CMK (cell line): ENCODE measurements around the gene DSCAML1.
A peak's percentile ranks its signal among the peaks of the same experiment; 100 is the strongest.

Source experiments
- DNase-seq: peaks from one replicate; pipeline ENCODE4 v3.0.0-alpha.2; 2010; ENCODE audit warnings: low read depth

Gene DSCAML1

DNA sequence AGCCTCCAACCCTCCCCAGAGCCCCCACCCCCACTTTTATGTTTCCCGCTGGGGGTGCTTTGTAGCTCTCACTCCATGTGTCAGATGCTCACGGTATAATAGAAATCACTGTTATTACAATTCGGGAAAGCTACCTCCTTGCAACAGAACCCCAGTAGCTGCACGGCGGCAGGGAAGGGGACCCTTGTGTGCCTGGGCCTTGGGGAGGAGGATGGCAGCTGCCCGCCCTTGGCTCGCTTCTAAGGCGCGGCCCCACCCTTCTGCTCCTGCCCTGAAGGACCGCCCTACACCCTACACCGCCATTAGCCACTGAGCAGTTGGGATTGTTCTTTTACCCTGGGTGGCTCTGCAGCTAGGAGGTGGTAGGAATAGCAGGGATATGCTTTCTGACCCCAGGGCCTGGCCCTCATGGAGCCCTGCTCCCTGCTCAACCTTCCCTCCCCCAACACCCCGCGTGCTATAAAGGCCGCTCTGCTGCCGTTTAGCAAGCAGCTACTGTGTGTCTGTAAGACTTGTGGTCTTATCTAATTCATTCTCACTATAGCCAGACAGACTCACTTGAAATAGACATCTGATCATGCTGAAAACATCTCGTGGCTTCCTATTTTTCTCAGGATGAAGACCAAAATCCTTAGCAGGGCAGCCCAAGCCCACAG lies 249.7 kb downstream of the DSCAML1 start:
- DNase-seq: no peak

- DNase-seq: no peak
These were observed 250.4 kb downstream of the DSCAML1 start for GRCh38 chr11:117546431-117547194.

GRCh38 chr11:117545706-117546105 lies 251.3 kb downstream of the DSCAML1 start:
- no peak for DNase-seq

DNA sequence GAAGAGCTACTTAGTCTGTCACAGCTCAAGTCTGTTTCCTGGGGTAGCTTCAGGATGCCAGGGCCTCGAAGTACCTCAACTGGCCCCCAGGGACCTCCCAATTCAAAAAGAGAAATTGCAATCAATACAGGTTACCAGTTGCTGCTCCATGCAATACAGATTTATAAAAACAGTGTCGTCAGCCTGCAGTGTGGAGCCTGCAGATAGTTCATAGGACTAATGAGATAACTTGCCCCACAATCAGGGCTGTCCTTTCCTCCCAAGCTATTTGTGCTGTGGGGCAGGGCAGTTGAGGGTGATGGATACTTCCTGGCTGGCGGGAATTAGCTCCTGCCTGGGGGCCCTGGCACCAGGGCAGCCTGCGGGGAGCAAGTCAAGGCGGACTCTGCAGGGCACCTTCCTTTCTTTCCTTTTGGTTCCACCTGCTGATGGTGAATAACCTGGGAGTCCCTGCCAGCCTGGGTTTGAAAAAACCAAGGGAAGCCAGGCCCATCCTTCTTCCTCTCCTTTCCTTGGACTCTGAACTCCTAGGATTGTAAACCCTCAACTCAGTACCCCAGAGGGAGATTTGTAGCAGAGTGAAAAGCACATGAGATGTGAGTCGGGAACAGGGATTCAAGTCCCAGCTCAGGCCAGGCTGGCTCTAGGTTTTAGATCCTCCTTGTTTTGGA lies 252.8 kb downstream of the DSCAML1 start:
- no peak for DNase-seq

DNA sequence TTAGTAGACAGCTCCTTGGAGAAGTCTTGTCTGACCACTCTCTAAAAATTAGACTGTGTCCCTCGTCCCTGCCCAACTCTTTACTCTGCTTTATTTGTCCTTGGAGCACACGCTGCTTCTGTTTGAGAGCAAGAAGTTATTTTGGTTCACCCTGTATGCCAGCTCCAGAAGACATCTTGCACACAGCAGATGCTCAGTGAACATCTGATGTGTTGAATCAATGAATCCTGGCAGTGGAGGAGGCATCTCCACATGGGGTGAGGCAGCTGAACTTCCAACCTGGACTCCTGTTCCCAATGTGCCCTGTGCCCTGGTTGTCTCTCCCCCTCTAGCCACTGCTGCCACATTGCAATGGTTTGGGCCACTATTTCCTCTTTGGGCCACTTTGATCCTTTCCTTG lies 255.8 kb downstream of the DSCAML1 start:
- DNase-seq: no peak

GRCh38 chr11:117538263-117539135 lies 258.5 kb downstream of the DSCAML1 start:
- DNase-seq: no peak

DNA sequence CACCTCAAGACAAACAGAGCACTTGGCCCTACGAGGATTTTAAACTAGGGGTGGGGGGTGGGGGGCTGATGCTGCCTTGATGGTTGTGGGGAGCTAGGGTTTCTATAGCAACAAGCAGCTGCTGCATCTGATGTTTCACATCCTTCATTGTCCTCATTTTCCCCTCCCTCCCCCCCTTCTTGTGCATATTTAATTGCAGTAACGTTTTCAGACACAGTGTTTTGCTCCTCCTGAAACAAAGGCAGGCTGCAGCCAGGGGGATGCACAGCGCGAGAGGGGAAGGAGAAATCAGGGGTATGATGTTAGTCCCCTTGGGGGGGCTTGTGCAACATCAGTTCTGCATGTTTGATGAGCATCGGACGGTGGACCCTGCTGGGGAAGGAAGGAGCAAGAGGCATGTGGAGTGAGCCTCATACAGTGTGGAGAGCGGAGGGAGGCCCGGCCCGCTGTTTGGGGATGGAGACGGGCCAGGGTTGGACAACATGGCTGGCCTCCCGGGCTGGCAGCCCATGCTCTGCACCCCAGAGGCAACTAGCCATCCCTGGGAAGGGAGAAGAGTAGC lies 261.1 kb downstream of the DSCAML1 start:
- no peak for DNase-seq

GRCh38 chr11:117535201-117535849 lies 261.7 kb downstream of the DSCAML1 start:
- DNase-seq: no peak

- no peak for DNase-seq
These were observed 264.4 kb downstream of the DSCAML1 start for GRCh38 chr11:117532568-117532967.

DNA sequence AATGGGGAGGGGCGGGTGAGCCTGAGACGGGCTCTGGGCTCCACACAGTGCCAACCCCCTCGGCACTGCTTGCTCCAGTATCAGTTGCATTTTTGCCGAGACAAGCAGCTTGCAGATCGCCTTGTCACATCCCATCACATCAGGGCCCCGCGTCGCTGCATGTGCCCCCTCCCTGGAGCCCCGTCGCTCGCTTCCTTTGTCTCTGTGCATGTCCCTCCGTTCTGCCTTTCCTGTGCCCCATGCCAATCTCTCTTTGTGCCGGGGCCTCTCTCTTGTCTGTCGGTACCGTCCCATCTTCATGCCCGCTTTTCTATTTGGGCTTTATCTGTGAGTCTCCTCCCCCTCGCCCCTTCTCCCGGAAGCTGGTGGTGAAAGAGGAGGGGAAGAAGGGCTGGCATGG lies 267.2 kb downstream of the DSCAML1 start:
- peak; percentile 29 for DNase-seq

DNA sequence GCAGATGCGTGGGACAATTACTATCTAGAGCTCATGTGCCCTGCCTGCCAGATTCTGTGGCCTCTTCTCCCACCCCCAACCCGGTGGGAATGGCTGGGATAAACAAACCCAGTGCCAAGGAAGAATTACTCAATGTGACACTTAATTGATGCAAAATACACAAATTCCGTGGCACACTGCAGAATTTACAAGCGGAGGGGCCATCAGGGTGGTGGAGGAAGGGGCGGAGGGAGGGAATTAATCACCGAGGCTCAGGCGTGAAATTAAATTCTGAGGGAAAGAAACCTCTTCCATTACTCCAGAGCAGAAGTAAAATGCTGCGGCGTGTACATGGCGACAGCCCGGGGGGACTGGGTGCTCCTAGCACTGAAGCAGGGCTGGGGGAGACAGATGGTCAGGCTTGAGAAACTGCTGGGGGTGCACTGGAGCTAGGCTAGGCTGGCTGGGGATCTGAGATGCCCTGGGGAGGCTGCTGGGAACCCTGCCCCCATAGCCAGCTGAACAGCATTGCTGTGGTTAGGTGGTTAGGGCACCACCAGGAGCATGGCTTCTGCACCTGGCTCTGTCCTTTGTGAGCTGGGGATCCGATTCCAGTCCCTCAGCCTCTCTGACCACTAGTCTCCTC lies 268.8 kb downstream of the DSCAML1 start:
- DNase-seq: no peak

DNA sequence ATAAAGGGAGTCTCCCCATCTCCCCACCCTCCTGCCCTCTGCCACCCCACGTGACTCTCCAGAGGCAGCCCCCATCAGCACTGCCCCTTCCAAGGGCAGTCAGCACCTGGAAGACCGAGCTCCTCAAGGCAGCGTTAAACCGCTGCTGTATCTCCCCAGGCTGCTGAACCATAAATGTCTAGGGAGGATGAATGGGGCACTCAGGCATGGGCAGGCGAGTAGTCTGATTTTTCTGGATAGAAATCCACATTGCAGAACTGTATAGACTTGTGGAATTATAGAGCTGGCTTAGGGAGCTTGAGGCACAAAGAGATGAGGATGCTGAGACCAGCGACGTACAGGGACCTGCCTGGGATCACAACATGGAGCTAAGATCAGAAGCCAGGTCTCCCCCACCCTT lies 269.7 kb downstream of the DSCAML1 start:
- DNase-seq: no peak

- DNase-seq: no peak
These were observed 271.0 kb downstream of the DSCAML1 start for GRCh38 chr11:117525866-117526542.

DNA sequence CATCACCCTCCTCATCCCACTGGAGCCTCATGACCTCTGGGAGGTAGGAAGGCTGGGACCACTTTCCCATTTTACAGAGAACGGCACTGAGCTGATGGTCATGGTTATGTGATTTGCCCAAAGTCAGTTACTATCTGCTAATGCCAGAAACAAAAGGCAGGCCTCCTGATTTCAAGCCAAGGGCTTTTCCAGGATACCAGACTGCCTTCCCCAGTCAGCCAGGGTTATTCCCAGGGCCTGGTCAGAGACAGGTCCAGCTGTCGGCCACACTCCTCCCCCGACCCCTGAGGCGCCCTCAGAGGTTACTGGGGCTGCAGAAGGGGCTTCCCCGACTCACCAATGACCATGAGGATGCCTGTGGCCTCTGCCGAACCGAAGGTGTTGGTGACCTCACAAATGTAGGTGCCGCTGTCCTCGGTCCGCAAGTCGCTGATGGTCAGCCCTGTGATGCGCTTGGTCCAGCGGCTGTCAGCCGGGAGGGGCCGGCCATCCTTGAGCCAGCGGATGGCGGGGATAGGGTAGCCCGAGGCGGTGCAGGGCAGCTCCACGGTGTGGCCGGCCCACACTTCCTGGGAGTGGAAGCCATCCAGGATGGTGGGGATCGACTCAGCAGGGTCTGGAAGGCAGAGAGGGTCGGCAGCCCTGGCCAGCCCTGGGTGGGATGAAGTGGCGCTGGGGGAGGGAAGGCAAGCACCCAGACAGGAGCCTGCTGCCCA lies 272.4 kb downstream of the DSCAML1 start:
- DNase-seq: no peak

GRCh38 chr11:117523680-117524079 lies 273.3 kb downstream of the DSCAML1 start:
- no peak for DNase-seq

- no peak for DNase-seq
These were observed 275.0 kb downstream of the DSCAML1 start for GRCh38 chr11:117521974-117522373.

GRCh38 chr11:117520966-117521365 lies 276.1 kb downstream of the DSCAML1 start:
- DNase-seq: no peak

DNA sequence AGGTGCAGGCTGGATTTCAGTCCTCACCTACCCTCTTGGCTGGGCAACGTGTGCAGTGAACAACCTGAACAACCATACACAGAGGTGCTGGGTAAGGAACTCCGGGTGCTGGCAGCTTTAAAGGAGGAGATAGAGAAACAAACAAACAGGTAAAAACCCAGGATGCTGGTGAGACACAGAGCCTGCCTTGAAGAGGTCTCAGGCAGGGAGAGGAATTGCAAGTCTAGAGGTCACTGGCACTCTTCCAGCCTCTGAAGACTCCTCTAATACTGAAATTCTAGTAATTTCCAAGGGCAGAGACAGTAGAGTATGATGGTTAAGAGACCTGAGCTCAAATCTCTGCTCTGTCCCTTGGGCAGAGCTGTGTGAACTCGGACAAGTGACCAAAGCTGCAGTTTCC lies 276.8 kb downstream of the DSCAML1 start:
- no peak for DNase-seq

- no peak for DNase-seq
These were observed 277.4 kb downstream of the DSCAML1 start for GRCh38 chr11:117519590-117519989.

GRCh38 chr11:117519170-117519569 lies 277.8 kb downstream of the DSCAML1 start:
- DNase-seq: no peak
